SU-DHL-6 (cell line): ENCODE measurements around the gene CFDP1.

ENCODE experiments used
- H2AFZ ChIP-seq: fragments of 200-600 bp; sonication (generic); 2 replicates; pipeline ENCODE4 v1.6.1; 2014; ENCODE audit warnings: low read depth, mild to moderate bottlenecking, moderate library complexity, mixed read lengths, antibody characterized with exemption, low read length; ENCODE audit not compliant: severe bottlenecking
- H3F3A ChIP-seq: fragments of 200-600 bp; shearing (Covaris generic); 2 replicates; pipeline ENCODE4 v1.6.0; 2016; ENCODE audit warnings: antibody characterized with exemption, mild to moderate bottlenecking; ENCODE audit not compliant: insufficient read depth
- H3K27ac ChIP-seq: fragments of 200-600 bp; sonication (generic); 2 replicates; pipeline ENCODE4 v1.5.1; 2016; ENCODE audit warnings: low read depth, mild to moderate bottlenecking, low read length, moderate library complexity, mixed read lengths
- H3K27me3 ChIP-seq: fragments of 200-600 bp; sonication (generic), shearing (Covaris generic); 2 replicates; pipeline ENCODE4 v1.6.0; 2014; ENCODE audit warnings: mild to moderate bottlenecking, low read length
- H3K36me3 ChIP-seq: fragments of 200-600 bp; sonication (generic); 2 replicates; pipeline ENCODE4 v1.6.1; 2014; ENCODE audit warnings: mild to moderate bottlenecking, low read length, mixed read lengths
- H3K4me2 ChIP-seq: fragments of 300-600, 200-600 bp; shearing (Covaris generic), sonication (generic); 2 replicates; pipeline ENCODE4 v1.6.0; 2014; ENCODE audit warnings: low read length, low read depth, mild to moderate bottlenecking; ENCODE audit not compliant: poor library complexity, severe bottlenecking
- H3K4me3 ChIP-seq: fragments of 200-600 bp; sonication (generic); 2 replicates; pipeline ENCODE4 v1.5.1; 2014; ENCODE audit warnings: antibody characterized with exemption, low read length, mild to moderate bottlenecking, mixed read lengths; ENCODE audit not compliant: insufficient read depth, poor library complexity, severe bottlenecking
- H3K79me2 ChIP-seq: fragments of 200-600 bp; sonication (generic); 2 replicates; pipeline ENCODE4 v1.6.1; 2014; ENCODE audit warnings: mild to moderate bottlenecking, low read length, moderate library complexity; ENCODE audit not compliant: insufficient read depth
- H3K9ac ChIP-seq: fragments of 200-600 bp; sonication (generic); 2 replicates; pipeline ENCODE4 v1.7.0; 2014; ENCODE audit warnings: mild to moderate bottlenecking, low read length
- H3K9me2 ChIP-seq: fragments of 200-600 bp; sonication (generic); replicated peaks from 2 replicates; pipeline ENCODE4 v1.6.1; 2014; ENCODE audit warnings: low read length; ENCODE audit not compliant: insufficient read depth
- H3K9me3 ChIP-seq: fragments of 200-600 bp; sonication (generic); 2 replicates; pipeline ENCODE4 v1.6.1; 2014; ENCODE audit warnings: low read length, mixed read lengths; ENCODE audit not compliant: insufficient read depth
- H4K20me1 ChIP-seq: fragments of 200-600 bp; sonication (generic); 2 replicates; pipeline ENCODE4 v1.6.1; 2014; ENCODE audit warnings: low read depth, mild to moderate bottlenecking, antibody characterized with exemption, low read length, moderate library complexity, mixed read lengths
- CTCF ChIP-seq: fragments of 200-600 bp; sonication (generic); IDR thresholded peaks from one replicate; pipeline ENCODE4 v1.5.1; 2017; ENCODE audit warnings: antibody characterized with exemption, mild to moderate bottlenecking, low read length, moderate library complexity; ENCODE audit not compliant: insufficient read depth, poor library complexity, severe bottlenecking
- EZH2phosphoT487 ChIP-seq: fragments of 200-600 bp; sonication (generic), shearing (Covaris generic); conservative IDR thresholded peaks from 2 replicates; pipeline ENCODE4 v1.6.1; 2018; ENCODE audit warnings: mild to moderate bottlenecking, antibody characterized with exemption, low read length, moderate library complexity, mixed read lengths

CFDP1 gene

GRCh38 chr16:75296606-75297005 is 136.7 kb downstream of the CFDP1 start:
- no peak overlapping the region for H3K4me2 ChIP-seq
- H3K27ac ChIP-seq: no peak overlapping the region
- no peaks in the 10 kb centered on the region for H3K36me3 ChIP-seq
- H2AFZ ChIP-seq: no peak overlapping the region
- no peaks in the 10 kb centered on the region for H3K9me2 ChIP-seq
- no peaks in the 10 kb centered on the region for H4K20me1 ChIP-seq
- H3K79me2 ChIP-seq: no peaks in the 10 kb centered on the region
- no peaks in the 10 kb centered on the region for H3K27me3 ChIP-seq
- H3K9me3 ChIP-seq: no peaks in the 10 kb centered on the region
- no peak overlapping the region for H3K4me3 ChIP-seq
- no peak for TF ChIP-seq EZH2phosphoT487
- no peak for TF ChIP-seq CTCF
- no peak overlapping the region for H3K9ac ChIP-seq
- no peaks in the 10 kb centered on the region for H3F3A ChIP-seq

GRCh38 chr16:75294773-75295459 is 138.4 kb downstream of the CFDP1 start:
- Histone ChIP-seq H3F3A (no peaks in the 10 kb centered on the region), H3K9ac (no peak overlapping the region), H3K27ac (no peak overlapping the region), H3K27me3 (no peaks in the 10 kb centered on the region), H3K79me2 (no peaks in the 10 kb centered on the region), H3K4me2 (no peak overlapping the region), H3K9me3 (no peaks in the 10 kb centered on the region), H3K4me3 (no peak overlapping the region), H4K20me1 (no peaks in the 10 kb centered on the region), H3K9me2 (no peaks in the 10 kb centered on the region), H3K36me3 (no peaks in the 10 kb centered on the region), H2AFZ (no peak overlapping the region)
- TF ChIP-seq EZH2phosphoT487 (no peak), CTCF (no peak)

- Histone ChIP-seq H2AFZ (no peak overlapping the region), H3K4me2 (no peak overlapping the region), H3K36me3 (no peaks in the 10 kb centered on the region), H3F3A (no peaks in the 10 kb centered on the region), H3K27me3 (no peaks in the 10 kb centered on the region), H3K4me3 (no peak overlapping the region), H3K79me2 (no peaks in the 10 kb centered on the region), H3K9ac (no peak overlapping the region), H3K27ac (no peak overlapping the region), H3K9me3 (no peaks in the 10 kb centered on the region), H4K20me1 (no peaks in the 10 kb centered on the region), H3K9me2 (no peaks in the 10 kb centered on the region)
- TF ChIP-seq CTCF: no peak
- TF ChIP-seq EZH2phosphoT487: no peak
Measured at GRCh38 chr16:75293772-75294171, 139.5 kb downstream of the CFDP1 start.
